HG02763 (cell line): ENCODE results near the gene HSPB2.

Source experiments
- ATAC-seq: cut with Tn5 transposase; IDR thresholded peaks from one replicate; pipeline ENCODE4 v1.9.1; 2021; ENCODE audit warnings: mild to moderate bottlenecking, moderate library complexity; ENCODE audit not compliant: unreplicated experiment

HSPB2 gene

GRCh38 chr11:111936040-111936540, 23.6 kb downstream of the HSPB2 start:
- no peak for ATAC-seq

GRCh38 chr11:111937461-111937769, 24.9 kb downstream of the HSPB2 start:
- no peak for ATAC-seq

GRCh38 chr11:111937844-111938243, 25.3 kb downstream of the HSPB2 start:
- ATAC-seq: no peak

- peak; percentile 72 for ATAC-seq
These were observed 26.2 kb downstream of the HSPB2 start for GRCh38 chr11:111938687-111939160.

GRCh38 chr11:111939836-111940604, 27.5 kb downstream of the HSPB2 start:
- no peak for ATAC-seq

GRCh38 chr11:111941963-111942362, 29.4 kb downstream of the HSPB2 start:
- ATAC-seq: no peak

GRCh38 chr11:111942829-111943228, 30.3 kb downstream of the HSPB2 start:
- ATAC-seq: no peak

GRCh38 chr11:111944139-111944538, 31.6 kb downstream of the HSPB2 start:
- no peak for ATAC-seq

GRCh38 chr11:111944651-111945051, 32.1 kb downstream of the HSPB2 start:
- no peak for ATAC-seq

GRCh38 chr11:111945198-111945597, 32.7 kb downstream of the HSPB2 start:
- no peak for ATAC-seq

- no peak for ATAC-seq
These were observed 34.0 kb downstream of the HSPB2 start for GRCh38 chr11:111946499-111946898.

GRCh38 chr11:111947143-111947542, 34.6 kb downstream of the HSPB2 start:
- ATAC-seq: no peak

GRCh38 chr11:111949519-111950426, 37.2 kb downstream of the HSPB2 start:
- no peak for ATAC-seq

GRCh38 chr11:111951565-111951964, 39.0 kb downstream of the HSPB2 start:
- no peak for ATAC-seq

- ATAC-seq: no peak
These were observed 41.6 kb downstream of the HSPB2 start for GRCh38 chr11:111954154-111954553.

GRCh38 chr11:111957663-111958444, 45.3 kb downstream of the HSPB2 start:
- ATAC-seq: no peak

GRCh38 chr11:111960916-111961315, 48.4 kb downstream of the HSPB2 start:
- ATAC-seq: no peak

- no peak for ATAC-seq
These were observed 49.1 kb downstream of the HSPB2 start for GRCh38 chr11:111961389-111962300.
